OCI-LY1 (cell line): ENCODE measurements around the gene KCNH3.

Experiments
- H2AFZ ChIP-seq: fragments of 200-600 bp; sonication (generic), shearing (Covaris generic); 2 replicates; pipeline ENCODE4 v1.6.0; 2014; ENCODE audit warnings: antibody characterized with exemption, mild to moderate bottlenecking, low read length
- H3F3A ChIP-seq: fragments of 200-600 bp; sonication (generic), shearing (Covaris generic); 2 replicates; pipeline ENCODE4 v1.6.0; 2014; ENCODE audit warnings: mild to moderate bottlenecking, antibody characterized with exemption, low read length, moderate library complexity; ENCODE audit not compliant: insufficient read depth
- H3K27ac ChIP-seq: fragments of 200-600 bp; sonication (generic); 2 replicates; pipeline ENCODE4 v1.5.1; 2014; ENCODE audit warnings: low read length, mixed run types, mild to moderate bottlenecking, low read depth; ENCODE audit not compliant: poor library complexity, severe bottlenecking
- H3K27me3 ChIP-seq: fragments of 200-600 bp; sonication (generic); 2 replicates; pipeline ENCODE4 v1.6.0; 2014; ENCODE audit warnings: antibody characterized with exemption, mild to moderate bottlenecking, low read length, moderate library complexity; ENCODE audit not compliant: insufficient read depth
- H3K36me3 ChIP-seq: fragments of 200-600 bp; sonication (generic); 2 replicates; pipeline ENCODE4 v1.6.1; 2014; ENCODE audit warnings: mild to moderate bottlenecking, antibody characterized with exemption, low read length, moderate library complexity, mixed read lengths; ENCODE audit not compliant: insufficient read depth
- H3K4me1 ChIP-seq: fragments of 200-600 bp; sonication (generic); 2 replicates; pipeline ENCODE4 v1.5.1; 2014; ENCODE audit warnings: mild to moderate bottlenecking, low read length, moderate library complexity; ENCODE audit not compliant: insufficient read depth, severe bottlenecking
- H3K4me2 ChIP-seq: fragments of 200-600 bp; sonication (generic), shearing (Covaris generic); 2 replicates; pipeline ENCODE4 v1.6.1; 2014; ENCODE audit warnings: low read length
- H3K4me3 ChIP-seq: fragments of 200-600 bp; sonication (generic); 2 replicates; pipeline ENCODE4 v1.5.1; 2014; ENCODE audit warnings: low read length, low read depth, mild to moderate bottlenecking, mixed read lengths; ENCODE audit not compliant: poor library complexity, severe bottlenecking
- H3K79me2 ChIP-seq: fragments of 200-600 bp; shearing (Covaris generic); 2 replicates; pipeline ENCODE4 v1.6.1; 2016; ENCODE audit warnings: mixed run types, low read length, mixed read lengths; ENCODE audit not compliant: insufficient read depth
- H3K9ac ChIP-seq: fragments of 200-600 bp; sonication (generic), shearing (Covaris generic); 2 replicates; pipeline ENCODE4 v1.6.1; 2014; ENCODE audit warnings: mild to moderate bottlenecking, low read length, mixed read lengths
- H3K9me2 ChIP-seq: fragments of 200-600 bp; sonication (generic), shearing (Covaris generic); 2 replicates; pipeline ENCODE4 v1.6.1; 2014; ENCODE audit warnings: low read depth, mild to moderate bottlenecking, low read length, mixed read lengths
- H3K9me3 ChIP-seq: fragments of 200-600 bp; shearing (Covaris generic); 2 replicates; pipeline ENCODE4 v1.6.1; 2014; ENCODE audit warnings: low read length, mixed read lengths
- H4K20me1 ChIP-seq: fragments of 200-600 bp; sonication (generic), shearing (Covaris generic); 2 replicates; pipeline ENCODE4 v1.6.0; 2016; ENCODE audit warnings: mild to moderate bottlenecking, low read length; ENCODE audit not compliant: insufficient read depth
- CTCF ChIP-seq: fragments of 200-600 bp; sonication (generic), shearing (Covaris generic); IDR thresholded peaks from 2 replicates; pipeline ENCODE4 v1.5.1; 2017; ENCODE audit warnings: mild to moderate bottlenecking, antibody characterized with exemption, low read length, moderate library complexity, mixed read lengths
- EZH2 ChIP-seq: fragments of 200-600 bp; sonication (generic), shearing (Covaris generic); IDR thresholded peaks from 2 replicates; pipeline ENCODE4 v1.8.0; 2017; ENCODE audit warnings: borderline replicate concordance, mixed run types, mild to moderate bottlenecking, antibody characterized with exemption, low read length, moderate library complexity, mixed read lengths

KCNH3 gene

GRCh38 chr12:49525942-49526341 is 12.9 kb upstream of the KCNH3 start:
- peaks cover 41% of the 10 kb centered on the region for H3K36me3 ChIP-seq
- H3K79me2 ChIP-seq = no peaks in the 10 kb centered on the region
- no peak overlapping the region for H3K4me3 ChIP-seq
- H3K4me1 ChIP-seq = peaks cover 3% of the 10 kb centered on the region
- H3F3A ChIP-seq = no peaks in the 10 kb centered on the region
- H3K9me3 ChIP-seq = no peaks in the 10 kb centered on the region
- no peak overlapping the region for H2AFZ ChIP-seq
- no peaks in the 10 kb centered on the region for H4K20me1 ChIP-seq
- no peaks in the 10 kb centered on the region for H3K27me3 ChIP-seq
- no peak overlapping the region for H3K4me2 ChIP-seq
- TF ChIP-seq CTCF = no peak
- no peaks in the 10 kb centered on the region for H3K9me2 ChIP-seq
- no peak overlapping the region for H3K9ac ChIP-seq
- H3K27ac ChIP-seq = no peak overlapping the region

GRCh38 chr12:49527361-49528130 is 11.3 kb upstream of the KCNH3 start:
- H2AFZ ChIP-seq = no peak overlapping the region
- H4K20me1 ChIP-seq = no peaks in the 10 kb centered on the region
- H3K4me1 ChIP-seq = no peaks in the 10 kb centered on the region
- H3K4me2 ChIP-seq = no peak overlapping the region
- H3K9me2 ChIP-seq = no peaks in the 10 kb centered on the region
- H3F3A ChIP-seq = no peaks in the 10 kb centered on the region
- peaks cover 42% of the 10 kb centered on the region for H3K36me3 ChIP-seq
- H3K4me3 ChIP-seq = no peak overlapping the region
- no peaks in the 10 kb centered on the region for H3K79me2 ChIP-seq
- no peaks in the 10 kb centered on the region for H3K9me3 ChIP-seq
- no peaks in the 10 kb centered on the region for H3K27me3 ChIP-seq
- H3K27ac ChIP-seq = no peak overlapping the region
- TF ChIP-seq CTCF = no peak
- TF ChIP-seq EZH2 = no peak
- no peak overlapping the region for H3K9ac ChIP-seq

DNA sequence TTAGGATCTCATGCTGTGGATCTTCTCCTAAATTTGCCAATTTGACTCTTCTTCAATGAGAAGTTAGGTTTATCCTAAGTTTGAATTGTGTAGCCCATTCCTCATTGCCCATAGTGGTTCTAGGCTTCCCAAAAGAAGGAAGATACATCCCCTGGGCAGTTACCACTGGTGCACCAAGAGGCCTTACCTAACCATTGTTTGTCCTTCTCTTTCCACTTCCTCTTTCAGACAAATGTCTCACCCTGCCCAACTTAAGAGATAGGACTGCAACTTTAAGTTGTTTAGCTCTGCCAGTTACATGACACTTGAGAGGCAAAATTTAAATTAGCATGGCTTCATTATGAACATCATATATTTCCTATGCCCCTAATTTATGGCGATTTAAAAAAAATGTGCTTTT is 9.4 kb upstream of the KCNH3 start:
- H3K4me2 ChIP-seq = no peak overlapping the region
- H3K36me3 ChIP-seq = peaks cover 31% of the 10 kb centered on the region
- H3K4me3 ChIP-seq = no peak overlapping the region
- TF ChIP-seq CTCF (no peak), EZH2 (no peak)
- H3K79me2 ChIP-seq = no peaks in the 10 kb centered on the region
- no peaks in the 10 kb centered on the region for H3K9me3 ChIP-seq
- H3K27me3 ChIP-seq = no peaks in the 10 kb centered on the region
- H3K9me2 ChIP-seq = no peaks in the 10 kb centered on the region
- no peak overlapping the region for H3K9ac ChIP-seq
- no peak overlapping the region for H3K27ac ChIP-seq
- no peaks in the 10 kb centered on the region for H4K20me1 ChIP-seq
- H3F3A ChIP-seq = no peaks in the 10 kb centered on the region
- H3K4me1 ChIP-seq = no peaks in the 10 kb centered on the region
- no peak overlapping the region for H2AFZ ChIP-seq
